Uterus (tissue), 4 donors: ENCODE data around the gene SERTAD1. TPM values are rescaled to one million over a fixed set of nuclear protein-coding genes. Genes with fewer than 3 reads are reported as not detected.
"Not testable (repeated sequence)": the region's sequence is repeated elsewhere in the genome, so short reads cannot be mapped to it uniquely, and the experiment has no call there.

Source experiments
- DNase-seq, 2 donors: peaks; one replicate each; pipeline ENCODE4 v3.0.0-alpha.2; 2019 to 2020
- H3K27ac ChIP-seq, 2 donors: fragments of 200-600 bp; sonication (generic); 1 replicate in 1 of 2; 2 replicates in 1 of 2; pipeline ENCODE4 v1.5.1; 2016 to 2018
- H3K27me3 ChIP-seq, 2 donors: fragments of 200-600 bp; sonication (generic); one replicate each; pipeline ENCODE4 v1.5.1; 2018 to 2019; ENCODE audit warnings: control low read depth in 1 of 2
- H3K36me3 ChIP-seq, 2 donors: fragments of 200-600 bp; sonication (generic); one replicate each; pipeline ENCODE4 v1.5.1; 2019; ENCODE audit warnings: control low read depth in 1 of 2
- H3K4me1 ChIP-seq, 2 donors: fragments of 200-600 bp; sonication (generic); one replicate each; pipeline ENCODE4 v1.5.1; 2018 to 2019; ENCODE audit warnings: control low read depth in 1 of 2
- H3K4me3 ChIP-seq, 2 donors: fragments of 200-600 bp; sonication (generic); 1 replicate in 1 of 2; 2 replicates in 1 of 2; pipeline ENCODE4 v1.5.1; 2018 to 2019; ENCODE audit warnings: mild to moderate bottlenecking in 1 of 2
- H3K9me3 ChIP-seq, 2 donors: fragments of 200-600 bp; sonication (generic); one replicate each; pipeline ENCODE4 v1.5.1; 2019; ENCODE audit warnings: control low read depth in 1 of 2
- POLR2A ChIP-seq, 2 donors: fragments of 450-650 bp; IDR thresholded peaks; one replicate each; pipeline ENCODE4 v1.6.1; 2016; ENCODE audit warnings: antibody characterized with exemption in 2 of 2, mild to moderate bottlenecking in 1 of 2, moderate library complexity in 1 of 2
- intact Hi-C: fragments of 100-400 bp; cut with DNase I; formaldehyde crosslinking; loops from one replicate; pipeline ENCODE4 v1.15.1; 2023; ENCODE audit warnings: low total_unique reads
- total RNA-seq, 4 donors: library from RNA; depleted of rRNA in 3 of 4; stranded (reverse); fragments of >200 nt in 3 of 4; gene quantifications; one replicate each; pipeline versions ENCODE4 v1.1.0 to v1.2.4, GENCODE V29; 2014 to 2023
- TF ChIP-seq, protein P1 (sequence below), 4 experiments: fragments of 200-600 bp in 2 of 4; fragments of 450-650 bp in 2 of 4; sonication (generic) in 2 of 4; IDR thresholded peaks; one replicate each; pipeline ENCODE4 v1.5.1; 2016 to 2019; ENCODE audit warnings: antibody characterized with exemption in 4 of 4, mild to moderate bottlenecking in 2 of 4, moderate library complexity in 1 of 4
- donor health status: DM: yes; HTN: yes; CAD: no.

SERTAD1 gene
- total RNA-seq, 4 donors from 2014 or later: 3.1 to 18.4 (median 15.8) TPM

DNA sequence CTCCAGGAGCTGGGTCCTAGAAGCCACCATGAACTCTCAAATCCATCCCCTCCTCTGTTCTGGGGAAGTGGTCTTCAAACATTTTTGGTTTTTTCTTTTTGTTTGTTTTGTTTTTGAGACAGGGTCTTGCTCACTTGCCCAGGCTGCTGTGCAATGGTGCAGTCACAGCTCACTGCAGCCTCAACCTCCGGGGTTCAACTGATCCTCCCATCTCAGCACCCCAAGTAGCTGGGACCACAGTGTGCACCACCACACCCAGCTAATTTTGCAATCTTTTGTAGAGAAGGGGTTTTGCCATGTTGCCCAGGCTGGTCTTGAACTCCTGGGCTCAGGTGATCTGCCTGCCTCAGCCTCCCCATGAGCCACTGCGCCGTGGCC lies 32.8 kb upstream of the SERTAD1 start:
- TF ChIP-seq, protein P1, sequence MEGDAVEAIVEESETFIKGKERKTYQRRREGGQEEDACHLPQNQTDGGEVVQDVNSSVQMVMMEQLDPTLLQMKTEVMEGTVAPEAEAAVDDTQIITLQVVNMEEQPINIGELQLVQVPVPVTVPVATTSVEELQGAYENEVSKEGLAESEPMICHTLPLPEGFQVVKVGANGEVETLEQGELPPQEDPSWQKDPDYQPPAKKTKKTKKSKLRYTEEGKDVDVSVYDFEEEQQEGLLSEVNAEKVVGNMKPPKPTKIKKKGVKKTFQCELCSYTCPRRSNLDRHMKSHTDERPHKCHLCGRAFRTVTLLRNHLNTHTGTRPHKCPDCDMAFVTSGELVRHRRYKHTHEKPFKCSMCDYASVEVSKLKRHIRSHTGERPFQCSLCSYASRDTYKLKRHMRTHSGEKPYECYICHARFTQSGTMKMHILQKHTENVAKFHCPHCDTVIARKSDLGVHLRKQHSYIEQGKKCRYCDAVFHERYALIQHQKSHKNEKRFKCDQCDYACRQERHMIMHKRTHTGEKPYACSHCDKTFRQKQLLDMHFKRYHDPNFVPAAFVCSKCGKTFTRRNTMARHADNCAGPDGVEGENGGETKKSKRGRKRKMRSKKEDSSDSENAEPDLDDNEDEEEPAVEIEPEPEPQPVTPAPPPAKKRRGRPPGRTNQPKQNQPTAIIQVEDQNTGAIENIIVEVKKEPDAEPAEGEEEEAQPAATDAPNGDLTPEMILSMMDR (IDR thresholded peaks at IDR 0.05): no peak
- TF ChIP-seq POLR2A (IDR thresholded peaks at IDR 0.05): no peak
- Histone ChIP-seq H3K27ac (no peak overlapping the region), H3K36me3 (no peaks in the 10 kb centered on the region), H3K9me3 (no peaks in the 10 kb centered on the region), H3K4me1 (no peaks in the 10 kb centered on the region), H3K27me3 (no peaks in the 10 kb centered on the region), H3K4me3 (no peak overlapping the region)
- intact Hi-C loops: no loop called here
- DNase-seq: no peak

DNA sequence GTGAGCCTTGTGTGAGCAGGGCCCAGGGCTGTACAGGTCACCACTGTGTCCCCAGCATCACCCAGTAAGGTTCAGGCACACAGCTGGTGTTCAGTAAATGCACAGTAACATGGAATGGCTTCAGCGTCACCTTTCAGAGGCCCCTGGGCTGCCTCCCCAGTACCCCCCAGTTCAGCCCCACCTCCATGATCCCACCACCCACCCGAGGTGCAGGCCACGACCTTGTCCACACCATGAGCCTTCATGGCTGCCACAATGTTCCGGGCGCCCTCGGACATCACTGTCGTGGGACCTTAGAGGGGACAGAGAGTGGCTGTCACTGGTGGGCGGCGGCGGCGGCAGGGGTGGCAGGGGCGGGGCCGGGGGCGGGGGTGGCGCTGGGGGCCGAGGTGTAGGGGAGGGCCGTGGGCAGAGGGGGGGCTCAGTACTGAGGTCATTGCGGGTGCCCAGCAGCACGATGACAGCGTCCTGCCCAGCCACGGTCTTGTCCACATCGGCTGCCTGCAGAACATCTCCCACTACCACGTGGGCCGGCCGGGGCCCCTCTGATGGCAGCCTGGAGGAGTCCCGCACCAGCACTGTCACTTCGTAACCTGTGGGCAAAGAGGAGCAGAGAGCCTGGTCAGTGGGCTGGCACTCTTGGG lies 32.3 kb upstream of the SERTAD1 start:
- DNase-seq: no peak
- Histone ChIP-seq H3K27ac (no peak overlapping the region), H3K9me3 (no peaks in the 10 kb centered on the region), H3K4me1 (no peaks in the 10 kb centered on the region), H3K27me3 (no peaks in the 10 kb centered on the region), H3K36me3 (no peaks in the 10 kb centered on the region), H3K4me3 (no peak overlapping the region)
- intact Hi-C loops: no loop called here
- no peak for TF ChIP-seq POLR2A (IDR thresholded peaks at IDR 0.05)
- TF ChIP-seq, protein P1 (IDR thresholded peaks at IDR 0.05): no peak

DNA sequence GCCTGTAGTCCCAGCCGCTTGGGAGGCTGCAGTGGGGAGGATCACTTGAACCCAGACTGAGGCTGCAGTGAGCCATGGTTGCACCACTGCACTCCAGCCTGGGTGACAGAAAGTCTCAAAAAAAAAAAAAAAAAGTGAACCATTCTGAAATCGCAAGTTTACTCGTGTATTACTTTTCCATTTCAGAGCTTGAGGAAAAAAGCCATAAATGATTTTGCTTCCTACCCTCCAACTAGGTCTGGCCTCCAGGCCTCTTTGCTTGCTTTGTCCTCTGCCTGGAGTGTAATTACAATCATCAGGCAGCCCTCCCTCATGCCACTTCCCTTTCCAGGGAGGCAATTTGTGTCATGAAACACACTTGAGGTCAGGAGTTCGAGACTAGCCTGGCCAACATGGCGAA lies 31.3 kb upstream of the SERTAD1 start:
- Histone ChIP-seq H3K9me3 (no peaks in the 10 kb centered on the region), H3K27me3 (no peaks in the 10 kb centered on the region), H3K36me3 (no peaks in the 10 kb centered on the region), H3K4me1 (no peaks in the 10 kb centered on the region), H3K4me3 (no peak overlapping the region), H3K27ac (no peak overlapping the region)
- no peak for DNase-seq
- TF ChIP-seq, protein P1 (IDR thresholded peaks at IDR 0.05): no peak
- TF ChIP-seq POLR2A (IDR thresholded peaks at IDR 0.05): no peak
- intact Hi-C loops: no loop called here

DNA sequence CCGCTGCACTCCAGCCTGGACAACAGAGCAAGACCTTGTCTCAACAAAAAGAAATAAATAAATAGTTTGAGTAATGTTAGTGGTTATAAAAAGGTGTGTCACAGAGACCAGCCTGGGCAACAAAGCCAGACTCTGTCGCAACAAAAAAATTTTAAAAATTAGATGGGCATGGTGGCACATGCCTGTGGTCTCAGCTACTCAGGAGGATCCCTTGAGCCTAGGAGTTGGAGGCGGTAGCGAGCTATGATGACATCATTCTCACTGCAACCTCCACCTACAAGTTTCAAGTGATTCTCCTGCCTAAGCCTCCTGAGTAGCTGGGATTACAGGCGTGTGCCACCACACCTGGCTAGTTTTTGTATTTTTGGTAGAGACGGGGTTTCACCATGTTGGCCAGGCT lies 28.2 kb upstream of the SERTAD1 start:
- H3K4me3 ChIP-seq, H3K9me3 ChIP-seq, H3K4me1 ChIP-seq, intact Hi-C loops, DNase-seq, H3K27me3 ChIP-seq, H3K36me3 ChIP-seq, H3K27ac ChIP-seq: not testable (repeated sequence)

DNA sequence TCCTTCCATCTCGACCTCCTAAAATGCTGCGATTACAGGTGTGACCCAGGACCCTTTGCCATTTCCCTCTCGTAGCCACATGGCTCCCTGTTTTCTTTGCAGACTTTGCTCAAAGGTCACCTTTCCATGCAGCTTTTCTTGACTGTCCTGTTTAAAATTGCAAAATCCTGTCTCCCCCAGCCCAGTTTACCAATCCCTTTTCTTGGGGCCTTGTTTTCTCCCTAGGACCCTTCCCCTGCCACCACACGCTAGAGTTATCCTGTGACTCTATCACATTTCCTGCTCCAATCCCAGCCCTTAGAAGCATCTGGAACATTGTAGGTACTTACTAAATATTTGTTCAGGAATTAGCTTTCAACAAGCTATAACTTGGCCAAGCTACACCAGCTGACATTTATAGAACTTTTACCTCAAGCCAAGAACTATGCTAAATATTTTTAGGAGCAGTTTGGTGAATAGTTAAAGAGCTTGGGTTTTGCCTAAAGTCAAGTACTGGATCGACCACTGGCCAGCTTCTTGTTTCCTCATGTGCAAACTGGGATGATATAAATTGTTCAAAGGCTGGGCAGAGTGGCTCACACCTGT lies 27.5 kb upstream of the SERTAD1 start:
- H3K36me3 ChIP-seq: no peaks in the 10 kb centered on the region

More for the DNA sequence above, 27.5 kb upstream of the SERTAD1 start:
- no peaks in the 10 kb centered on the region for H3K27me3 ChIP-seq
- H3K4me1 ChIP-seq: no peaks in the 10 kb centered on the region
- intact Hi-C loops: no loop called here
- H3K4me3 ChIP-seq: no peak overlapping the region
- no peaks in the 10 kb centered on the region for H3K9me3 ChIP-seq
- DNase-seq: no peak
- no peak overlapping the region for H3K27ac ChIP-seq
- no peak for TF ChIP-seq POLR2A (IDR thresholded peaks at IDR 0.05)
- TF ChIP-seq, protein P1 (IDR thresholded peaks at IDR 0.05): no peak
